CD4-positive, alpha-beta T cell (primary cell): ENCODE measurements around the gene CLEC16A. TPM values are rescaled to one million over a fixed set of nuclear protein-coding genes. Genes with fewer than 3 reads are reported as not detected.

ENCODE experiments used
- ATAC-seq: fragments of 200-7000 bp; cut with Tn5 transposase; one replicate; pipeline ENCODE4 v1.10.0; 2022; ENCODE audit warnings: mild to moderate bottlenecking; ENCODE audit not compliant: poor library complexity
- CTCF ChIA-PET: fragments of 350-600 bp; sonication (Branson Sonifier 250); formaldehyde crosslinking; loops from one replicate; lab custom pipeline; 2021; ENCODE audit warnings: antibody characterized with exemption, inconsistent platforms; lab: Charles Lee
- POLR2A ChIA-PET: fragments of 350-600 bp; sonication (Branson Sonifier 250); formaldehyde crosslinking; loops from one replicate; lab custom pipeline; 2021; ENCODE audit warnings: antibody characterized with exemption, inconsistent platforms; lab: Charles Lee
- DNase-seq, 14 experiments: peaks; one replicate each; pipeline ENCODE4 v3.0.0-alpha.2; 2013 to 2020; ENCODE audit warnings: mixed read lengths in 2 of 14
- H3K27ac ChIP-seq, 2 donors: one replicate each; pipeline versions ENCODE4 v1.5.1 to v1.7.0; 2013; ENCODE audit warnings: low read length in 2 of 2, low read depth in 1 of 2, mild to moderate bottlenecking in 1 of 2
- H3K27me3 ChIP-seq, 2 experiments: 1 replicate in 1 of 2; 2 replicates in 1 of 2; pipeline versions ENCODE4 v1.6.1 to v1.7.0; 2013; ENCODE audit warnings: low read length in 2 of 2, control low read depth in 1 of 2, mild to moderate bottlenecking in 1 of 2, moderate library complexity in 1 of 2; ENCODE audit not compliant: insufficient read depth in 2 of 2, control insufficient read depth in 1 of 2
- H3K36me3 ChIP-seq: one replicate; pipeline ENCODE4 v1.6.1; 2013; ENCODE audit warnings: low read length, control low read depth; ENCODE audit not compliant: insufficient read depth
- H3K4me1 ChIP-seq: one replicate; pipeline ENCODE4 v1.6.1; 2013; ENCODE audit warnings: low read length, control low read depth; ENCODE audit not compliant: insufficient read depth
- H3K4me3 ChIP-seq: one replicate; pipeline ENCODE4 v1.5.1; 2013; ENCODE audit warnings: mild to moderate bottlenecking, low read length, moderate library complexity
- H3K9me3 ChIP-seq, 2 experiments: 1 replicate in 1 of 2; 2 replicates in 1 of 2; pipeline versions ENCODE4 v1.6.1 to v1.7.0; 2013; ENCODE audit warnings: low read length in 2 of 2, mild to moderate bottlenecking in 2 of 2, control low read depth in 1 of 2, moderate library complexity in 1 of 2; ENCODE audit not compliant: control insufficient read depth in 1 of 2, insufficient read depth in 1 of 2
- H3K27ac Mint-ChIP-seq: one replicate; pipeline ENCODE4 v1.8.0; 2020; ENCODE audit warnings: mixed read lengths
- H3K27me3 Mint-ChIP-seq: one replicate; pipeline ENCODE4 v1.8.0; 2021; ENCODE audit warnings: mixed read lengths
- H3K36me3 Mint-ChIP-seq: one replicate; pipeline ENCODE4 v1.8.0; 2021; ENCODE audit warnings: low read depth, mixed read lengths
- H3K4me1 Mint-ChIP-seq: one replicate; pipeline ENCODE4 v1.8.0; 2021; ENCODE audit warnings: low read depth, mixed read lengths
- H3K4me3 Mint-ChIP-seq: one replicate; pipeline ENCODE4 v1.8.0; 2020; ENCODE audit warnings: mild to moderate bottlenecking, mixed read lengths
- H3K9me3 Mint-ChIP-seq: one replicate; pipeline ENCODE4 v1.8.0; 2020; ENCODE audit warnings: mixed read lengths
- CTCF ChIP-seq: fragments of 200-600 bp; IDR thresholded peaks from one replicate; pipeline ENCODE4 v1.8.0; 2022; ENCODE audit warnings: antibody characterized with exemption, mild to moderate bottlenecking
- intact Hi-C, 2 experiments: fragments of 100-400 bp; cut with DNase I in 1 of 2; cut with micrococcal nuclease in 1 of 2; formaldehyde crosslinking; loops; one replicate each; pipeline versions ENCODE4 v1.15.1 to v1.9.0; 2023 to 2025; cut with DNase I, micrococcal nuclease
- total RNA-seq, 174 experiments: library from RNA in 2 of 174; stranded (reverse) in 2 of 174; gene quantifications; one replicate each; pipeline ENCODE4 v1.2.3 and lab custom pipeline; 2021 to 2026

CLEC16A gene
- total RNA-seq, 2 experiments from 2014 or later, result 21.7 to 22.7 TPM

DNA sequence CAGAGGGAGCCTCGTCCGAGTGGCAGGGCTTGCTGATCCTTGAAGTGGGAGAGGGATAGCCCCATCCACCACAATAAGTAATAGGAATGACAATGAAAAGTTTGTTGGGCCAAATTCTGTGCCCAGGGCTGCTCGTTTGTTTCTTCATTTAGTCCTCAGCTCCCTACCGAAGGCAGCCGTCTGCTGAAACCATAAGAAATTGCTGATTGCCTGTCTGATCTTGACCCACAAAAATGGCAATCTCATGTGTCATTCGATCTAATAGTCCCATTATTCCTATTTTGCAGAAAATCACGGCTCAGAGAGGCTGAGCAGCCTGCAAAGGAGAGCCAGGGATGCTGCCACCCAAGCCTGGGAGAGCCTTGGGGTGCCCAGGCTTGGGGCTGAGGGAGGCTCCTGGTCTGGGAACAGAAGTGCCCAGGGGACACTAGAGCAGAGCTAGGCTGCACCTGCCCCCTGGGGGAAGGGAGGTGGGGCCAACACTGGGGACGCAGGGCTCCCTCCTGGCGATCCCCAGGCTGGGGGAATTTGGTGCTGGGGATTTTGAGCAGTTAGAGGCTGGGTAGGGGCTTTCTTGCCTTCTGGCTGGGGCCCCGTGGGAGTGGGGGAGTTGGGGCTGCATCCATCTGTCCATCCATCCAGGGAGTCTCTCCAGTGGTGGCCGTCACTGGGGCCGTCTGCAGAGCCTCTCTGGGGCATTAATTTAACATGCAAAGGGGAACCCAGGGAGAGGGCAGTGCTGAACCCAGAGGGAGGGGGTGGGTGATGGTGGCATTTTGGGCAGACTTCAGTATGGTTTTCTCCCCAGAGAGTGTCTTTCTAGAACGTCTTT, 258.1 kb downstream of the CLEC16A start:
- H3K36me3 ChIP-seq, result no peaks in the 10 kb centered on the region
- H3K4me1 ChIP-seq, result peaks cover 31% of the 10 kb centered on the region
- Mint-ChIP-seq H3K4me1 (peaks cover 10% of the 10 kb centered on the region), H3K36me3 (no peaks in the 10 kb centered on the region), H3K9me3 (no peaks in the 10 kb centered on the region), H3K27me3 (no peaks in the 10 kb centered on the region), H3K4me3 (no peak overlapping the region), H3K27ac (no peak overlapping the region)
- peak in 1 of 14 experiments; percentile 24 for DNase-seq
- intact Hi-C loops, result loop anchor here in 1 of 2 experiments (10.0 kb wide), 1 partner anchor 52 kb away; the partner anchor contains the start of gene SOCS1
- peaks cover 2 to 4% of the 10 kb centered on the region in 2 experiments for H3K9me3 ChIP-seq
- ChIA-PET POLR2A (no interaction called here), CTCF (no interaction called here)
- TF ChIP-seq CTCF, result no peak
- H3K4me3 ChIP-seq, result no peak overlapping the region
- ATAC-seq, result no peak
- H3K27ac ChIP-seq, result no peak overlapping the region
- H3K27me3 ChIP-seq, result no peaks in the 10 kb centered on the region

DNA sequence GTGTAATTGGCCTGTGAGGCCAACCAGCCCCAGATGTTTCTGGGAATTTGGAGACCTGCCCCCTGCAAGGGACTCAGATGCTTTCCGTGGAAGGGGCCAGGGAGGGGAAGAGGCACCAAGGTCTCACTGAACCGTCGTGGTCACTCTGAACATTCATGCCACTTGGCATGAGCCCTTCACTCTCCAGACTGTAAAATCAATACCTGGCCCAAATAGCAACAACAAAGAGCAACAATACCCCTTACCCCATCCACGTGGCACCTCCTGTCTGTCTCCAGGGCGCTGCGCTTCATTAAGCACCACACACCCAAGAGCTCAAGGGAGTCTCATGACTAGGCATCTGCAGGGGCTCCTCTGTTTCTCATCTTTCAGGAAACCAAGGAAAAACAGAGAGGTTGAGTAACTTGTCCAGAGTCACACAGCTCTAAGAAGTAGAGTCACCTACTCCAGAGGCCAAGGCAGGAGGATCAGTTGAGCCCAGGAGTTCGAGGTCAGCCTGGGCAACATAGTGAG, 258.8 kb downstream of the CLEC16A start:
- ChIA-PET CTCF (no interaction called here), POLR2A (no interaction called here)
- Histone ChIP-seq H3K4me1 (peaks cover 31% of the 10 kb centered on the region), H3K36me3 (no peaks in the 10 kb centered on the region), H3K27ac (no peak overlapping the region), H3K27me3 (peaks cover 0 to 2% of the 10 kb centered on the region in 2 experiments), H3K4me3 (no peak overlapping the region), H3K9me3 (peaks cover 6 to 11% of the 10 kb centered on the region in 2 experiments)
- Mint-ChIP-seq H3K36me3 (no peaks in the 10 kb centered on the region), H3K9me3 (no peaks in the 10 kb centered on the region), H3K4me1 (peaks cover 10% of the 10 kb centered on the region), H3K27ac (no peak overlapping the region), H3K27me3 (no peaks in the 10 kb centered on the region), H3K4me3 (no peak overlapping the region)
- TF ChIP-seq CTCF, result no peak
- intact Hi-C loops, result loop anchor here in 1 of 2 experiments (10.0 kb wide), 1 partner anchor 52 kb away; the partner anchor contains the start of gene SOCS1
- ATAC-seq, result no peak
- no peak for DNase-seq

- intact Hi-C loops, result loop anchor here in 1 of 2 experiments (10.0 kb wide), 1 partner anchor 50 kb away; the partner anchor contains the start of gene SOCS1
- Histone ChIP-seq H3K27me3 (peaks cover 0 to 2% of the 10 kb centered on the region in 2 experiments), H3K9me3 (peaks cover 6 to 14% of the 10 kb centered on the region in 2 experiments), H3K4me1 (peaks cover 21% of the 10 kb centered on the region), H3K27ac (no peak overlapping the region), H3K36me3 (no peaks in the 10 kb centered on the region), H3K4me3 (no peak overlapping the region)
- no peaks in the 10 kb centered on the region for H3K27me3 Mint-ChIP-seq
- no peak overlapping the region for H3K4me3 Mint-ChIP-seq
- no peaks in the 10 kb centered on the region for H3K36me3 Mint-ChIP-seq
- ATAC-seq, result no peak
- TF ChIP-seq CTCF, result no peak
- POLR2A ChIA-PET, result no interaction called here
- no peak overlapping the region for H3K27ac Mint-ChIP-seq
- CTCF ChIA-PET, result no interaction called here
- peaks cover 10% of the 10 kb centered on the region for H3K4me1 Mint-ChIP-seq
- no peak for DNase-seq
- H3K9me3 Mint-ChIP-seq, result no peaks in the 10 kb centered on the region
Measured at GRCh38 chr16:11204513-11205047, 260.2 kb downstream of the CLEC16A start.
